H9 (cell line): ENCODE results near the gene UTS2B. TPM values are rescaled to one million over a fixed set of nuclear protein-coding genes. Genes with fewer than 3 reads are reported as not detected.

Source experiments
- DNase-seq: peaks from one replicate; pipeline ENCODE4 v3.0.0-alpha.2; 2017
- H2AFZ ChIP-seq: one replicate; pipeline ENCODE4 v1.6.1; 2013; ENCODE audit warnings: mild to moderate bottlenecking, low read length, control low read depth, moderate library complexity
- H2AK5ac ChIP-seq: 2 replicates; pipeline ENCODE4 v1.6.1; 2013; ENCODE audit warnings: low read length, control low read depth, mixed read lengths; ENCODE audit not compliant: insufficient read length
- H2BK120ac ChIP-seq: one replicate; pipeline ENCODE4 v1.6.1; 2013; ENCODE audit warnings: low read depth, mild to moderate bottlenecking, low read length, control low read depth, inconsistent platforms; ENCODE audit not compliant: poor library complexity, severe bottlenecking
- H2BK12ac ChIP-seq: 2 replicates; pipeline ENCODE4 v1.6.1; 2013; ENCODE audit warnings: low read length, control low read depth, mixed read lengths, low read depth; ENCODE audit not compliant: insufficient read length
- H2BK15ac ChIP-seq: 2 replicates; pipeline ENCODE4 v1.6.1; 2013; ENCODE audit warnings: low read depth, low read length, control low read depth
- H2BK20ac ChIP-seq: one replicate; pipeline ENCODE4 v1.6.1; 2013; ENCODE audit warnings: low read depth, mild to moderate bottlenecking, low read length, control low read depth, inconsistent platforms; ENCODE audit not compliant: poor library complexity, severe bottlenecking
- H2BK5ac ChIP-seq: 2 replicates; pipeline ENCODE4 v1.6.1; 2013; ENCODE audit warnings: low read length, control low read depth, mixed read lengths; ENCODE audit not compliant: insufficient read length
- H3K14ac ChIP-seq: 2 replicates; pipeline ENCODE4 v1.6.1; 2013; ENCODE audit warnings: low read length, control low read depth; ENCODE audit not compliant: insufficient read depth
- H3K18ac ChIP-seq: 2 replicates; pipeline ENCODE4 v1.6.1; 2013; ENCODE audit warnings: low read depth, mild to moderate bottlenecking, mixed read lengths, low read length, control low read depth; ENCODE audit not compliant: insufficient read length
- H3K23ac ChIP-seq: 2 replicates; pipeline ENCODE4 v1.6.1; 2013; ENCODE audit warnings: low read length, control low read depth, mixed read lengths, low read depth; ENCODE audit not compliant: insufficient read length
- H3K23me2 ChIP-seq: 2 replicates; pipeline ENCODE4 v1.6.1; 2013; ENCODE audit warnings: low read depth, mild to moderate bottlenecking, mixed read lengths, low read length, control low read depth; ENCODE audit not compliant: insufficient read length, poor library complexity, severe bottlenecking
- H3K27ac ChIP-seq: 2 replicates; pipeline ENCODE4 v1.5.1; 2013; ENCODE audit warnings: low read length, control low read depth, mixed read lengths, low read depth; ENCODE audit not compliant: insufficient read length
- H3K27me3 ChIP-seq: 2 replicates; pipeline ENCODE4 v1.6.1; 2013; ENCODE audit warnings: low read length, control low read depth, inconsistent platforms; ENCODE audit not compliant: insufficient read depth
- H3K4ac ChIP-seq: 2 replicates; pipeline ENCODE4 v1.6.1; 2013; ENCODE audit warnings: low read depth, mild to moderate bottlenecking, control low read depth, inconsistent platforms, low read length, moderate library complexity
- H3K4me1 ChIP-seq: 2 replicates; pipeline ENCODE4 v1.6.1; 2013; ENCODE audit warnings: low read length, control low read depth, inconsistent platforms; ENCODE audit not compliant: insufficient read depth
- H3K4me2 ChIP-seq: 2 replicates; pipeline ENCODE4 v1.6.1; 2013; ENCODE audit warnings: low read length, control low read depth, mixed read lengths; ENCODE audit not compliant: insufficient read length, insufficient read depth
- H3K56ac ChIP-seq: 2 replicates; pipeline ENCODE4 v1.6.1; 2013; ENCODE audit warnings: low read depth, mild to moderate bottlenecking, mixed read lengths, low read length, control low read depth; ENCODE audit not compliant: insufficient read length
- H3K79me1 ChIP-seq: 2 replicates; pipeline ENCODE4 v1.6.1; 2013; ENCODE audit warnings: low read depth, mild to moderate bottlenecking, moderate library complexity, low read length, control low read depth, inconsistent platforms; ENCODE audit not compliant: insufficient read depth, poor library complexity, severe bottlenecking
- H3K79me2 ChIP-seq: 2 replicates; pipeline ENCODE4 v1.6.1; 2013; ENCODE audit warnings: low read length, control low read depth, inconsistent platforms; ENCODE audit not compliant: insufficient read depth
- H3K9ac ChIP-seq: 2 replicates; pipeline ENCODE4 v1.6.1; 2013; ENCODE audit warnings: low read length, control low read depth, mixed read lengths; ENCODE audit not compliant: insufficient read length; ENCODE audit errors: extremely low read depth
- H3K9me3 ChIP-seq: one replicate; pipeline ENCODE4 v1.6.1; 2013; ENCODE audit warnings: low read depth, low read length, inconsistent platforms; ENCODE audit not compliant: control insufficient read depth
- H3T11ph ChIP-seq: one replicate; pipeline ENCODE4 v1.6.1; 2013; ENCODE audit warnings: mild to moderate bottlenecking, low read length, control low read depth, inconsistent platforms
- H4K20me1 ChIP-seq: one replicate; pipeline ENCODE4 v1.6.1; 2013; ENCODE audit not compliant: control insufficient read depth, insufficient read length, insufficient read depth
- H4K5ac ChIP-seq: 2 replicates; pipeline ENCODE4 v1.6.1; 2013; ENCODE audit warnings: low read depth, mild to moderate bottlenecking, mixed read lengths, low read length, control low read depth; ENCODE audit not compliant: insufficient read length
- H4K8ac ChIP-seq: replicated peaks from 2 replicates; pipeline ENCODE4 v1.6.1; 2013; ENCODE audit warnings: low read length, control low read depth, mixed read lengths, low read depth; ENCODE audit not compliant: insufficient read length
- H4K91ac ChIP-seq: 2 replicates; pipeline ENCODE4 v1.6.1; 2013; ENCODE audit warnings: low read depth, mild to moderate bottlenecking, moderate library complexity, mixed read lengths, low read length, control low read depth; ENCODE audit not compliant: insufficient read length
- H3K27ac Mint-ChIP-seq, 3 experiments: 2 replicates in 2 of 3; 3 replicates in 1 of 3; pipeline ENCODE4 v1.8.0; 2020 to 2021; ENCODE audit warnings: mixed read lengths in 3 of 3, mild to moderate bottlenecking in 1 of 3, moderate library complexity in 1 of 3
- H3K27me3 Mint-ChIP-seq: 2 replicates; pipeline ENCODE4 v1.8.0; 2021; ENCODE audit warnings: low read depth, mild to moderate bottlenecking, moderate library complexity, mixed read lengths
- H3K36me3 Mint-ChIP-seq, 3 experiments: 2 replicates in 2 of 3; 3 replicates in 1 of 3; pipeline ENCODE4 v1.8.0; 2020 to 2021; ENCODE audit warnings: low read depth in 3 of 3, mixed read lengths in 3 of 3; ENCODE audit not compliant: insufficient read depth in 1 of 3
- H3K4me1 Mint-ChIP-seq, 2 experiments: 2 replicates each; pipeline ENCODE4 v1.8.0; 2020; ENCODE audit warnings: mixed read lengths in 2 of 2
- H3K4me3 Mint-ChIP-seq, 2 experiments: 2 replicates in 1 of 2; 3 replicates in 1 of 2; pipeline ENCODE4 v1.8.0; 2020 to 2021; ENCODE audit warnings: mild to moderate bottlenecking in 2 of 2, mixed read lengths in 2 of 2, moderate library complexity in 1 of 2
- H3K9me3 Mint-ChIP-seq, 2 experiments: 2 replicates in 1 of 2; 3 replicates in 1 of 2; pipeline ENCODE4 v1.8.0; 2020; ENCODE audit warnings: mild to moderate bottlenecking in 2 of 2, mixed read lengths in 2 of 2, moderate library complexity in 1 of 2
- CTCF ChIP-seq: fragments of 200-600 bp; sonication (generic); conservative IDR thresholded peaks from 3 replicates; pipeline ENCODE4 v1.8.0; 2021; ENCODE audit warnings: antibody characterized with exemption, mild to moderate bottlenecking
- total RNA-seq: library from RNA; stranded (reverse); gene quantifications from 2 replicates; pipeline ENCODE4 v1.2.1, GENCODE V29; 2021

The UTS2B gene
- total RNA-seq, 1 experiment from 2014 or later = 0.09 TPM

GRCh38 chr3:191256405-191256804, 73.9 kb downstream of the UTS2B start:
- Histone ChIP-seq H4K91ac (no peak overlapping the region), H3K4me2 (no peak overlapping the region), H3K23me2 (no peaks in the 10 kb centered on the region), H4K8ac (no peak overlapping the region), H3K4ac (no peak overlapping the region), H4K5ac (no peak overlapping the region), H3K27ac (no peak overlapping the region), H2BK12ac (no peak overlapping the region), H2AFZ (no peak overlapping the region), H2BK15ac (no peak overlapping the region), H3K4me1 (peaks cover 13% of the 10 kb centered on the region; the same call in 1 of the 2 replicates), H3T11ph (no peak overlapping the region), H2AK5ac (no peak overlapping the region), H2BK20ac (no peak overlapping the region), H3K79me2 (no peaks in the 10 kb centered on the region), H3K9ac (no peak overlapping the region), H2BK120ac (no peak overlapping the region), H3K14ac (no peak overlapping the region), H4K20me1 (no peaks in the 10 kb centered on the region), H2BK5ac (no peak overlapping the region), H3K9me3 (no peaks in the 10 kb centered on the region), H3K18ac (no peak overlapping the region), H3K79me1 (no peaks in the 10 kb centered on the region), H3K56ac (no peak overlapping the region), H3K27me3 (no peaks in the 10 kb centered on the region), H3K23ac (no peak overlapping the region)
- TF ChIP-seq CTCF = no peak
- Mint-ChIP-seq H3K27me3 (no peaks in the 10 kb centered on the region), H3K4me1 (peaks cover 65 to 83% of the 10 kb centered on the region in 2 experiments), H3K9me3 (no peaks in the 10 kb centered on the region; a peak in 1 of 5 replicates), H3K4me3 (no peak overlapping the region), H3K36me3 (no peaks in the 10 kb centered on the region; a peak in 1 of 7 replicates), H3K27ac (peak overlapping the region in 2 of 3 experiments; percentile 45 to 75; a peak in 1 of 7 replicates)
- DNase-seq = no peak
